Anterior cingulate cortex (tissue), 58 donors: ENCODE data around the gene CD180.

ENCODE experiments used
- DNase-seq, 58 donors: peaks; one replicate each; lab custom pipeline; 2025; lab: John Stamatoyannopoulos, UW

Gene CD180

GRCh38 chr5:67214707-67215447, 18.3 kb upstream of the CD180 start:
- no peak for DNase-seq

DNA sequence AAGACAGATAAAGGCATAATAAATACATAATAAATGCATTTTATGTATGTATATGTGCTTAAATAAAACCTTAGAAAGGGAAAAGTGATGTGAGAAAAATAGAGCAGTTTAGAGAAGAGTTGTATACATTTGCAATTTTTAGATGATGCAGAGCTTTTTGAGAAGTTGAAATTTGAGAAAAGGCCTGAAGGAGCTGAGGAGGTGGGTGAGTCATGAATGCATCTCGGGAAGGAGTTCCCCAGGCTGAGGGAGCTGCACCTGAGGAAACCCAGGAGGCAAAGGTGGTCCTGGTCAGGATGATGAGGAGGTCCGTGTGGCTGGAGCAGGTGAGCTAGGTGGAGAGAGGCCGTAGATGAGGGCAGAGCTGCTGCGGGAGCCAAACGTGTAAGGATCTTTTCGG, 17.4 kb upstream of the CD180 start:
- no peak for DNase-seq

DNA sequence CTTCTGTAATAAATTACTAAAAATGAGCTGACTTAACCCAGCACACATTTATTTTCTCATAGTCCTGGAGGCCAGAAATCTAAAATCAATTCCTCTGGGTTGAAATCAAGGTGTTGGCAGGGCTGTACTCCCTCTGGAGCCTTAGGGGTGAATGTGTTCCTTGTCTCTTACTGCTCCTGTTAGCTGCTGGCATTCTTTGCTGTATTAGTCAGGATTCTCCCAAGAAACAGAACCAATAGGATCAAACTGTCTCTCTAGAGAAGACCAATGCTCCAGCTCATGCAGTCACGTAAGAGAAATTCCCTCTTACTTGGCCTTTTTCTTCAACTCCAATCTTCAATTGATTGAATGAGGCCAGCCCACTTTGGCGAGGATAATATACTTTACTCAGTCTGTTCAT, 15.3 kb upstream of the CD180 start:
- DNase-seq = no peak

GRCh38 chr5:67209141-67209771, 12.7 kb upstream of the CD180 start:
- peak in 49 of 58 donors; percentile 9 to 84 (median 45) for DNase-seq

- DNase-seq = no peak
Measured at GRCh38 chr5:67208403-67208802, 11.8 kb upstream of the CD180 start.

DNA sequence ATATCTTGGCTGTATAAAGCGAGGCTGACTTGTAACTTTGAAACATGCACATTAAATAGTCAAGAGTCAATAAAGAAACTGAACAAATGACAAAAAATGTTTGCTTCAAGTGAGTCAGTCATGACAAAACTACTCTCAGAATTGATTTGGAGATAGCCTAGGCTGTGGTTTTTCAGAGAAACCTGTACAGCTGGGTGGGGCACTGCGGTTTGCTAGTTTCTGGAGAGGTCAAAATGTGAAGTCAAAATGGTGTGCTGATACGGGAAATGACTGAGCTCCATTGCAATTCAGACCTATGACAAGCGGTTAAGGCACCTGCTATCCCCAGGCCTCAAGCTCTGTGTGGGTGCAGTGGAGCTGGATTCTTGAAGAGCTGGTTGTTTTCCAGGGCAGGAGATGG, 10.3 kb upstream of the CD180 start:
- DNase-seq = no peak

DNA sequence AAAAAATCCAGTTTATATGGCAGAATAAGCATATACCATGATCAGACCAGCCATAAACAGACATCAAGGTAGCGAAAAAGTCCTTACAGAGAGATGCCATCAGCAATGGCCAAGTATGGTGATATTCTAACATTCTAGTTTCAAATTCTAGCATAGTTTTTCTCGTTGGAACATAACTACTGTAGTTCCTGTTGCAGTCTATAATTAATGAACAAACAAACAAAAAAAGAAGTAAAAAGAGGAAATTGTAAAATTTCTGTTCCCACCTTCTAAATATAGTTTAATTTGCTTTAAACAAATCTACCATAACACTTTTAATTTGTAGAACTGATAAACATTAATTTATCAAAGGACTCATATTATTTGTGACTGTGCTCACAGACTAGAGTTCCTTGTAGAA, 9.9 kb upstream of the CD180 start:
- DNase-seq = no peak

GRCh38 chr5:67205981-67206380, 9.4 kb upstream of the CD180 start:
- no peak for DNase-seq

DNA sequence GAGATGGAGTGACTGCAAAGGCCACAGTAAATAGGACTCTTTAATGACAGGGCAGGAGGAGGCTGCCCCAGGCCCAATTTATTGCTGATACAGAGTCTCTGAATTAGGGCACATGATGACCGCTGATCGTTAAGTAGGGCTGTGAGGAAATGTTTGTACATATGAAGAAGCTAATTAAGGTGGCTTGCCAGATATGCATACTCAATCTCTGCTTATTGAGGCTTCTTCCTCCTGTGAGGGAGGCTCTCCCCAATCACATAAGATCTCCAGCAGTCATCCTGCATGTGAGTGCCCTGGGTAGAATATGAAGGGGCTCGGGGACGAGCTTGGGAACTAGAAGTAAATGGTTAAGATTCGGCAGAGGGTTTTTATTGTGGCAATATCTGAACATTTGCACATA, 8.2 kb upstream of the CD180 start:
- no peak for DNase-seq

- DNase-seq = no peak
Measured at GRCh38 chr5:67203701-67204074, 7.1 kb upstream of the CD180 start.

DNA sequence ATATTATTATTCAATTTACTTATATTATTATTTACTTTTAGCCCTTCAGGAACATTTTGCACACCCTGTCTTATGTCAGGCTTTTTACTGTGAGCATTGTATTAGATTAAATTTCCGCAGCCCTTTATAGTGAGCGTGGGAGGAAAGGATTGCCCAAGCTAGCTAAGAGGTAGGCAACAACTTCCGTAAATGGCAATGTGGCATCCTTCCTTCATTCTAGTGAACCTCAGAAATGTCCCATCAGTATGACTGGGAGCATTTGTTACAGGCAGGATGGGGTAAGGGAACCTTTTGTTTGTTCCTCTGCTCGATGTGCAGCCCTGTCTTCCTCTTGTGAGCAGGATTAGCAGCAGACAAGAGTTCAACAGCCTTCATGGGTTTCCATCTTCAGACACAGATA, 6.2 kb upstream of the CD180 start:
- DNase-seq = no peak

DNA sequence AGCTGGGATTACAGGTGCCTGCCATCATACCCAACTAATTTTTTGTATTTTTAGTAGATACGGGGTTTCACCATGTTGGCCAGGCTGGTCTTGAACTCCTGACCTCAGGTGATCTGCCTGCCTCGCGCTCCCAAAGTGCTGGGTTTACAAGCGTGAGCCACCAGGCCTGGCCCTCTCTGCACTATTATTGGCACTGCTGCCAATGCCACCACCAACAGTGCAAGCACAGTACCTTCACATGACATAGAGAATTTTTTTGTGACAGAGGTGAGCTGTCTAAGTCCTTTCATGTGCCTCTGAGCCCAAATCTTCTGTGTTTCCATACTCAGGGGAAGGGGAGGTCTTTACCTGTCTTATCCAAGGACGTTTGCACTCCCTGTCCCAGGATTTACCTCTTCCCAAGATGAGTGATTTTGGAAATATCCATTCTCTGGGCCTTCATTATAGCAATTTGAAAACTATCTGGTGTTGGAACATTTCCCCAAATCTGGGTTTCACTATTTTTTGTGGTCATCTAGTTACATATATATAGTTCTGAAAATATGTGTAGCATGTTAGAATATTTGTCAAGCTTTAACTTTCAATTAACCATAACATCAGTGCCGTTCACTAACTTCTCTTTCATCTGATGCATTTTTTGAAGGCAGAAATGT, 5.4 kb upstream of the CD180 start:
- no peak for DNase-seq

GRCh38 chr5:67200809-67201562, 4.4 kb upstream of the CD180 start:
- no peak for DNase-seq

GRCh38 chr5:67199859-67200258, 3.3 kb upstream of the CD180 start:
- no peak for DNase-seq

- no peak for DNase-seq
Measured at GRCh38 chr5:67198917-67199316, 2.3 kb upstream of the CD180 start.

- no peak for DNase-seq
Measured at GRCh38 chr5:67197536-67197935, 937 bp upstream of the CD180 start.

GRCh38 chr5:67195406-67196275, 958 bp downstream of the CD180 start:
- peak in 2 of 58 donors; percentile 16 to 20 for DNase-seq

DNA sequence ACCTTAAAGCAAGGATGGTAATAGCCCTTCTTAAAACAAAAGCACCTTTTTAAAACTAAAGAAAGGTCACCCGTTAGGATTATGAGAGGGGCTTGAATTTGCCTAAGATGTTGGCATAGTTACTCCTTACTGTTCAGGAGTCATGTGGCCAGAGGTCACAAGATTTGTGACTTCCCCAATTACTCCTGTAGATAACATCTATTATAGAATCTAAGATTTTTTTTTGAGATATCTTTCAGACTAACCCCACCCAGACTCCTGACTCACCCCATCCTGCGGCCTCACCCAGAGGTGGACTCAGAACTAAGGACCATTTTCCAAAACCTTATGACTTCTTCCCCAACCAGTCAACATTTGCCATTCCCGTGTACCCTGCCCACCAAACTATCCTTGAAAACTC, 2.4 kb downstream of the CD180 start:
- no peak for DNase-seq

DNA sequence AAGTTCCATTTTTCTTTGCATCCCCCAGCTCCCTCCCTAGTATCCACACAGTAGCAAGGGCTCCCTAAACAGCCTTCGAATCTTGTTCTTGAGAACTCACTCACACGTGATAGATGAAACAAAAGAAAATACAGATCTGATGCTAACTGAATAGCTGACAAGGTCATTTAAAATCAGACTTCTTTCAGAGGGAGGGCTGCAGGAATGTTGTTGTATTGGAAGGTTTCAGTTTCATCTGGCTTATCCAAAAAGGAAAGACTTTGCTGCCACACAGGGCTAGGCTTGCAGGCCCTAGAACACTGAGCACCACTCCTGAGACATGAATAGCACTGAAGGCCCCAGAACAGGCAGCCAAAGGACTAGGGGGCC, 3.2 kb downstream of the CD180 start:
- peak in 1 of 58 donors; percentile 34 for DNase-seq
